Ectodermal cell (in vitro differentiated cells): ENCODE results near the gene RS1.

ENCODE experiments used
- H3K27ac ChIP-seq: 2 replicates; pipeline ENCODE4 v1.7.0; 2013; ENCODE audit warnings: mild to moderate bottlenecking, low read depth, low read length; ENCODE audit not compliant: insufficient read depth, poor library complexity, severe bottlenecking
- H3K27me3 ChIP-seq: 2 replicates; pipeline ENCODE4 v1.7.0; 2013; ENCODE audit warnings: mild to moderate bottlenecking, low read length; ENCODE audit not compliant: insufficient read depth, control insufficient read depth, poor library complexity, severe bottlenecking
- H3K36me3 ChIP-seq: one replicate; pipeline ENCODE4 v1.7.0; 2013; ENCODE audit warnings: low read length; ENCODE audit not compliant: control insufficient read depth, insufficient read depth
- H3K4me1 ChIP-seq: one replicate; pipeline ENCODE4 v1.7.0; 2013; ENCODE audit warnings: low read length; ENCODE audit not compliant: control insufficient read depth, insufficient read depth
- H3K4me3 ChIP-seq: 2 replicates; pipeline ENCODE4 v1.7.0; 2013; ENCODE audit warnings: low read depth, low read length, control low read depth; ENCODE audit not compliant: insufficient read depth
- H3K9me3 ChIP-seq: 2 replicates; pipeline ENCODE4 v1.7.0; 2013; ENCODE audit warnings: mild to moderate bottlenecking, low read length, moderate library complexity; ENCODE audit not compliant: control insufficient read depth
- WGBS, 2 experiments: methylation state at CpG; one replicate each; pipeline ENCODE4 v1.1.7; 2013; ENCODE audit warnings: missing lambda C conversion rate in 2 of 2; 5-methylcytosine and 5-hydroxymethylcytosine counted together

Gene RS1

GRCh38 chrX:18692541-18692940 is 20.6 kb upstream of the RS1 start:
- Histone ChIP-seq H3K27ac (no peak overlapping the region), H3K27me3 (no peaks in the 10 kb centered on the region), H3K9me3 (no peaks in the 10 kb centered on the region), H3K4me1 (no peaks in the 10 kb centered on the region), H3K4me3 (no peak overlapping the region), H3K36me3 (no peaks in the 10 kb centered on the region)
- 90 to 95% methylated on average over 4 of the region's 4 CpGs for WGBS, 2 experiments

- WGBS, 2 experiments, result 100% methylated on average over 1 of the region's 1 CpG; no CpG with 5 or more reads in 1 of the 2 experiments
- Histone ChIP-seq H3K36me3 (no peaks in the 10 kb centered on the region), H3K4me1 (no peaks in the 10 kb centered on the region), H3K27ac (no peak overlapping the region), H3K9me3 (no peaks in the 10 kb centered on the region), H3K4me3 (no peak overlapping the region), H3K27me3 (no peaks in the 10 kb centered on the region)
Observed at GRCh38 chrX:18691431-18691830, 19.5 kb upstream of the RS1 start.

GRCh38 chrX:18687856-18688495 is 16.1 kb upstream of the RS1 start:
- H3K4me1 ChIP-seq, result no peaks in the 10 kb centered on the region
- no peak overlapping the region for H3K27ac ChIP-seq
- no peaks in the 10 kb centered on the region for H3K36me3 ChIP-seq
- H3K4me3 ChIP-seq, result no peak overlapping the region
- H3K9me3 ChIP-seq, result no peaks in the 10 kb centered on the region
- 89 to 94% methylated on average over 5 to 6 of the region's 7 CpGs for WGBS, 2 experiments
- H3K27me3 ChIP-seq, result no peaks in the 10 kb centered on the region

- Histone ChIP-seq H3K4me3 (no peak overlapping the region), H3K36me3 (no peaks in the 10 kb centered on the region), H3K27me3 (no peaks in the 10 kb centered on the region), H3K27ac (no peak overlapping the region), H3K4me1 (no peaks in the 10 kb centered on the region), H3K9me3 (no peaks in the 10 kb centered on the region)
- WGBS, 2 experiments, result 93% methylated on average over 8 to 9 of the region's 9 CpGs
Observed at GRCh38 chrX:18682979-18683387, 11.1 kb upstream of the RS1 start.

- no peak overlapping the region for H3K4me3 ChIP-seq
- 96 to 97% methylated on average over 6 of the region's 6 CpGs for WGBS, 2 experiments
Observed at GRCh38 chrX:18681996-18682395, 10.1 kb upstream of the RS1 start.

GRCh38 chrX:18677161-18677869 is 5.4 kb upstream of the RS1 start:
- H3K4me1 ChIP-seq, result no peaks in the 10 kb centered on the region
- no peak overlapping the region for H3K4me3 ChIP-seq
- no peaks in the 10 kb centered on the region for H3K9me3 ChIP-seq
- WGBS, 2 experiments, result 92 to 95% methylated on average over 17 of the region's 17 CpGs
- no peaks in the 10 kb centered on the region for H3K36me3 ChIP-seq
- H3K27me3 ChIP-seq, result no peaks in the 10 kb centered on the region
- H3K27ac ChIP-seq, result no peak overlapping the region

More at GRCh38 chrX:18681996-18682395, 10.1 kb upstream of the RS1 start:
- no peaks in the 10 kb centered on the region for H3K9me3 ChIP-seq
- no peaks in the 10 kb centered on the region for H3K4me1 ChIP-seq
- no peak overlapping the region for H3K27ac ChIP-seq
- no peaks in the 10 kb centered on the region for H3K27me3 ChIP-seq
- no peaks in the 10 kb centered on the region for H3K36me3 ChIP-seq

- H3K36me3 ChIP-seq, result no peaks in the 10 kb centered on the region
- WGBS, 2 experiments, result 58 to 69% methylated on average over 11 of the region's 11 CpGs
- H3K4me1 ChIP-seq, result no peaks in the 10 kb centered on the region
- no peaks in the 10 kb centered on the region for H3K27me3 ChIP-seq
- H3K4me3 ChIP-seq, result no peak overlapping the region
- no peaks in the 10 kb centered on the region for H3K9me3 ChIP-seq
- no peak overlapping the region for H3K27ac ChIP-seq
Observed at GRCh38 chrX:18676470-18676869, 4.6 kb upstream of the RS1 start.

- Histone ChIP-seq H3K36me3 (no peaks in the 10 kb centered on the region), H3K27ac (no peak overlapping the region), H3K4me1 (no peaks in the 10 kb centered on the region), H3K4me3 (no peak overlapping the region), H3K9me3 (no peaks in the 10 kb centered on the region), H3K27me3 (no peaks in the 10 kb centered on the region)
- WGBS, 2 experiments, result 90 to 95% methylated on average over 8 to 9 of the region's 10 CpGs
Observed at GRCh38 chrX:18676050-18676449, 4.1 kb upstream of the RS1 start.

GRCh38 chrX:18674788-18675735 is 3.2 kb upstream of the RS1 start:
- no peaks in the 10 kb centered on the region for H3K9me3 ChIP-seq
- WGBS, 2 experiments, result 6 to 8% methylated on average over 74 of the region's 74 CpGs
- no peak overlapping the region for H3K27ac ChIP-seq
- H3K27me3 ChIP-seq, result no peaks in the 10 kb centered on the region
- H3K4me1 ChIP-seq, result no peaks in the 10 kb centered on the region
- H3K36me3 ChIP-seq, result no peaks in the 10 kb centered on the region
- H3K4me3 ChIP-seq, result peak overlapping the region; percentile 52

- Histone ChIP-seq H3K9me3 (no peaks in the 10 kb centered on the region), H3K36me3 (no peaks in the 10 kb centered on the region), H3K27ac (no peak overlapping the region), H3K27me3 (no peaks in the 10 kb centered on the region), H3K4me1 (no peaks in the 10 kb centered on the region), H3K4me3 (peak overlapping the region; percentile 47)
- WGBS, 2 experiments, result 7 to 13% methylated on average over 13 to 19 of the region's 19 CpGs
Observed at GRCh38 chrX:18674417-18674787, 2.5 kb upstream of the RS1 start.
